Endometrium (tissue), 2 donors: ENCODE measurements around the gene SPRYD3.

Experiments
- FAIRE-seq: peaks from 2 replicates; lab custom pipeline; 2012; peaks lifted over from hg19 to GRCh38; lab: Jason Lieb, UNC
- donor health status: control.
- donor health status: control.

SPRYD3 gene

DNA sequence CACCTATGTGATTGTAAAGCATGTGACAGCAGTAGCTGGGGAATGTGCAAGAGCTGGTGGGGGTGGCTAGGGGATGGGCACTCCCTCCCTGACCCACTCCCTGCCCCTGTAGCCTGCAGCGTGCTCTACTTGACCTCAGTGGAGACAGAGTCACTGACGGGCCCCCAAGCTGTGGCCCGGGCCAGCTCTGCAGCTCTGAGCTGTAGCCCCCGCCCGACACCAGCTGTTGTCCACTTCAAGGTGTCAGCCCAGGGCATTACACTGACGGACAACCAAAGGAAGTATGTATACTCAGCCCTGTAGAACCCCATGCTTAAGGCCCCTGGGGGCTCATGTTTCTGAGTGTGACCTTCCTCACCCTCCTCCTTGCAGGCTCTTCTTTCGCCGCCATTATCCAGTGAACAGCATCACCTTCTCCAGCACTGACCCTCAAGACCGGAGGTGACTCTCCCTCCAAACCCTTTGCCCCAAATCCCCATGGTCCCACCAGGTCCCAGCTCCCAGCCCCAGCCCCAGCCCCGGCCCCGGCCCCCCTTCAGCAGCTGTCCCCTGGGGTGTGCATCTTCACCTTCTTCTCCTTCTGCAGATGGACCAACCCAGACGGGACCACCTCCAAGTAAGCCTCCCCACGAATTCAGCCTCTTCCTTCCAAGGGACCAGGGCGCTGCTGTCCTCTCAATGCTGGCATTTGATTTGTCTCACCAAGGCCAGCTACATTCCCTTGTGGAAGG lies 16.0 kb downstream of the SPRYD3 start:
- FAIRE-seq = no peak

DNA sequence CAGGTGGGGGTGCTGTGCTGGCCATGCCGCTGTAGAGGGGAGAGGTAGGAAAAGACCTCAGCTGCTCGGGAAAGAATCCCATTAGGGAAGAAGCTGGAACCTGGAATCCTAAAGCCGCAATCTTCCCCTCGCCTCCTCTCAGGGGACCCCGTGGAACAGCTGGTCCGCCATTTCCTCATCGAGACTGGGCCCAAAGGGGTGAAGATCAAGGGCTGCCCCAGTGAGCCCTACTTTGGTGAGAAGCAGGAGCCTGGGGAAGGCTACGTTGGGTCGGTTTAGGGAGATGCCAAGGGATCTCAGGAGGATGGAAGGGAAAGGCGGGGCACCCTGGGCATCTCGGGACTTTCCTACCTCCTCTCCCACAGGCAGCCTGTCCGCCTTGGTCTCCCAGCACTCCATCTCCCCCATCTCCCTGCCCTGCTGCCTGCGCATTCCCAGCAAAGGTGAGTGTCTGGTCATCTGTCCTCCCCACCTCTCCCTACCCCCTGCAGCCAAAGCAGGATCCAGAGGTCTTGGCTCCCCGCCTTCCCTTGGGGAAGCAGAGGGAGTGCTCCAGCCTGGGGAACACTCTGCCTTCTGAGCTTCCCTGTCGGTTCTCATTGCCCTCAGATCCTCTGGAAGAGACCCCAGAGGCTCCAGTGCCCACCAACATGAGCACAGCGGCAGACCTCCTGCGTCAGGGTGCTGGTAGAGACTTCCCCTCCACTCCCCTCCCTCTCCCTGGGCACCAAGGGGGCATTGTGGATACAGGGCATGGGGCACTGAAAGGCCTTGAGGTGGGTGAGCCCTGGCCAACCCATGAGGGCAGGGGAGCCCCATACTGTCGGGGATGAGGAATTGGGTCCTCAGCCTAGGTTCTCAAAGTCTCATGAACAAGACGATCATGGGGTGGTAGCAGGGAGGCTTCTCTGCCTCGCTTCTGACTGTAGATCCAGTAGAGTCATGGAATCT lies 16.9 kb downstream of the SPRYD3 start:
- FAIRE-seq = no peak

DNA sequence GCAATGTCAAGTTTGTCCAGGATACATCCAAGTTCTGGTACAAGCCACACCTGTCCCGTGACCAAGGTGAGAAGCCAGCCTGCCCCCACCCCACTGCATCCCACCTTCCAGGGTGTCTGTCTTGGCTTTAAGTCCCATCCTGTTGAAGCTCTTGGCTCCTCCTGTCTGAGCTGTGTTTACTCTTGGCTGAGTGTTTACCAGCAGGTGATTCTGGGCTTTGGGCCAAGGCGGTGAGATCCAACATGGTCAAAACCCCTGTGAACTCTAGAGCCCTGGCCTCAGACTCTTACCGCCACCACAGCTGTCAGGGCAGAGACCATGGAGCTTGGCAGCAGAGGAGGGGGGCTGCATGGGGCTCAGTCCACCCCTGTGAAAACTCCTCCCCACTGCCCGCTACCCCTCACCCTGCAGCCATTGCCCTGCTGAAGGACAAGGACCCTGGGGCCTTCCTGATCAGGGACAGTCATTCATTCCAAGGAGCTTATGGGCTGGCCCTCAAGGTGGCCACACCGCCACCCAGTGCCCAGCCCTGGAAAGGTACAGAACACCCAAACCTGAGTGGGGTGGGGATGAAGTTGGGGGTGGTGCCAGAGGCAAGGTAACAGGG lies 17.7 kb downstream of the SPRYD3 start:
- FAIRE-seq = no peak

DNA sequence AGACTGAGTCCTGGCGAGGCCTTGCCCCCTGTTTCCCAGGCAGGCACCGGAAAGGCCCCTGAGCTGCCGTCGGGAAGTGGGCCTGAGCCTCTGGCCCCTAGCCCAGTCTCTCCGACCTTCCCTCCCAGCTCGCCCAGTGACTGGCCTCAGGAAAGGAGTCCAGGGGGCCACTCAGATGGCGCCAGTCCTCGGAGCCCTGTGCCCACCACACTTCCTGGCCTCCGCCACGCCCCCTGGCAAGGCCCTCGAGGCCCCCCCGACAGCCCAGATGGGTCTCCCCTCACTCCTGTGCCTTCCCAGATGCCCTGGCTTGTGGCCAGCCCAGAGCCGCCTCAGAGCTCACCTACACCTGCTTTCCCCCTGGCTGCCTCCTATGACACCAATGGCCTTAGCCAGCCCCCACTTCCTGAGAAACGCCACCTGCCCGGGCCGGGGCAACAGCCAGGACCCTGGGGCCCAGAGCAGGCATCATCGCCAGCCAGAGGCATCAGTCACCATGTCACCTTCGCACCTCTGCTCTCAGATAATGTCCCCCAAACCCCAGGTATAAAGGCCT lies 18.4 kb downstream of the SPRYD3 start:
- no peak for FAIRE-seq

DNA sequence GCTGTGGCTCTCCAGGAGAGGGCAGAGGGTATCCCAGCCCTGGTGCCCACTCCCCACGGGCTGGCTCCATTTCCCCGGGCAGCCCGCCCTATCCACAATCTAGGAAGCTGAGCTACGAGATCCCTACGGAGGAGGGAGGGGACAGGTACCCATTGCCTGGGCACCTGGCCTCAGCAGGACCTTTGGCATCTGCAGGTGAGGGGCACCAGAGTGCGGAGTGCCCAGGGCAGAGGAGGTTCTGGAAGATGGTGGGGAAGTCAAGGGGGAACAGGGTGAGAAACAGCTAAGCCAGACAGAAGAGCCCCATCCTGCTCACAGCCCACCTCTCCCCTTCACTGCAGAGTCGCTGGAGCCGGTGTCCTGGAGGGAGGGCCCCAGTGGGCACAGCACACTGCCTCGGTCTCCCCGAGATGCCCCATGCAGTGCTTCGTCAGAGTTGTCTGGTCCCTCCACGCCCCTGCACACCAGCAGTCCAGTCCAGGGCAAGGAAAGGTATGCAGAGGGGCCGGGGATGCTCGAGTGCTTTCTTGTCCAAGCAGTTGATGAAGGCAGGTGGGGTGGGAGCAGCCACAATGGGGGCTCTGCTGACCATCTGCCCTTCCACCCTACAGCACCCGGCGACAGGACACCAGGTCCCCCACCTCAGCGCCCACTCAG lies 19.0 kb downstream of the SPRYD3 start:
- no peak for FAIRE-seq

DNA sequence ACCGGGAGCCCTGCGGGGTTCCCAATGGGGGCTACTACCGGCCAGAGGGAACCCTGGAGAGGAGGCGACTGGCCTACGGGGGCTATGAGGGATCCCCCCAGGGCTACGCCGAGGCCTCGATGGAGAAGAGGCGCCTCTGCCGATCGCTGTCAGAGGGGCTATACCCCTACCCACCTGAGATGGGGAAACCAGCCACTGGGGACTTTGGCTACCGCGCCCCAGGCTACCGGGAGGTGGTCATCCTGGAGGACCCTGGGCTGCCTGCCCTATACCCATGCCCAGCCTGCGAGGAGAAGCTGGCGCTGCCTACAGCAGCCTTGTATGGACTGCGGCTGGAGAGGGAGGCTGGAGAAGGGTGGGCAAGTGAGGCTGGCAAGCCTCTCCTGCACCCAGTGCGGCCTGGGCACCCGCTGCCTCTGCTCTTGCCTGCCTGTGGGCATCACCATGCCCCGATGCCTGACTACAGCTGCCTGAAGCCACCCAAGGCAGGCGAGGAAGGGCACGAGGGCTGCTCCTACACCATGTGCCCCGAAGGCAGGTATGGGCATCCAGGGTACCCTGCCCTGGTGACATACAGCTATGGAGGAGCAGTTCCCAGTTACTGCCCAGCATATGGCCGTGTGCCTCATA lies 19.6 kb downstream of the SPRYD3 start:
- FAIRE-seq = no peak

DNA sequence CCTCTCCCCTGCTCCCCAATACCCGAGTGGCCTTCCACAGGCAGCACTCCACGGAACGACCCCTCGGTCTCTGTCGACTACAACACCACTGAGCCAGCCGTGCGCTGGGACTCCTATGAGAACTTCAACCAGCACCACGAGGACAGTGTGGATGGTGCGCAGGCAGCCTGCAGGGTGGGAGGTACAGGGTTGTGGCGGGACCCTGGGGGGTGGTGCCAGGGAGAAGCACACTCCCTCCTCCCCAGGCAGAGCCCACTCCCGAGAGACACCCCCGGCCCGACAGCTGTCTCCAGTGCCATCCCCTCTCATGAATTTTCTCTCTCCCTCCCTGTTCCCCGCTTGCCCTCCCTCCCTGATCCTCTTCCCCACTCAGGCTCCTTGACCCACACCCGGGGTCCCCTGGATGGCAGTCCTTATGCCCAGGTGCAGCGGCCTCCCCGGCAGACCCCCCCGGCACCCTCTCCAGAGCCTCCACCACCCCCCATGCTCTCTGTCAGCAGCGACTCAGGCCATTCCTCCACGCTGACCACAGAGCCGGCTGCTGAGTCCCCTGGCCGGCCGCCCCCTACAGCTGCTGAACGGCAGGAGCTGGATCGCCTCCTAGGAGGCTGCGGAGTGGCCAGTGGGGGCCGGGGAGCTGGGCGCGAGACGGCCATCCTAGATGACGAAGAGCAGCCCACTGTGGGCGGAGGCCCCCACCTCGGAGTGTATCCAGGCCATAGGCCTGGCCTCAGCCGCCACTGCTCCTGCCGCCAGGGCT lies 20.3 kb downstream of the SPRYD3 start:
- FAIRE-seq = no peak

DNA sequence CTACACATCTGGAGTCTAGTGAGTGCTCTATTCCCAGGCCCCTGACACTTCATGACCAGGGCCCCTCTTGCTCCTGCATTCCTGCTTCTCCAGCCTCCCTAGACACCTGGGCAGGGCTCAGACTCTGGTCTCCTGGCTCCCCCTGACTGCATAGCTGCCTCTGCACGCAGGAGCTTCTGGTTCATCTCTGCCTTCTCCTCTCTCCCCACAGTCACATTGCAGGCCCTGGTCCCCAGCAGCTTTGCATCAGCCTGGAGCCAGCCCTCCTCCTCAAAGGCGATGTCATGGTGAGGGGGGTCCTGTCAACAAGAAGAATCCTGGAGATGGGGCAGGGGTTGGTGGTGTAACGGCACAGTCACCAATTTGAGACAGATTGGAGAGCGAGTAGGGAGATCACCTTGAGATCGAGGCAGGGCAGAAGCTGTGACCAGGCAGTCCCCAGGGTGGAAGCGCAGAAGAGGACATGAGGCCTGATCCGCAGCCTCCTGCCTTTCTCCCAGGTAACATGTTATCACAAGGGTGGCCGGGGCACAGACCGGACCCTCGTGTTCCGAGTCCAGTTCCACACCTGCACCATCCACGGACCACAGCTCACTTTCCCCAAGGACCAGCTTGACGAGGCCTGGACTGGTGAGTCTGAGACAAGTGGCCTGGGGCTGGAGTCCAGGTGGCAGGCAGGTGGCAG lies 21.2 kb downstream of the SPRYD3 start:
- no peak for FAIRE-seq

DNA sequence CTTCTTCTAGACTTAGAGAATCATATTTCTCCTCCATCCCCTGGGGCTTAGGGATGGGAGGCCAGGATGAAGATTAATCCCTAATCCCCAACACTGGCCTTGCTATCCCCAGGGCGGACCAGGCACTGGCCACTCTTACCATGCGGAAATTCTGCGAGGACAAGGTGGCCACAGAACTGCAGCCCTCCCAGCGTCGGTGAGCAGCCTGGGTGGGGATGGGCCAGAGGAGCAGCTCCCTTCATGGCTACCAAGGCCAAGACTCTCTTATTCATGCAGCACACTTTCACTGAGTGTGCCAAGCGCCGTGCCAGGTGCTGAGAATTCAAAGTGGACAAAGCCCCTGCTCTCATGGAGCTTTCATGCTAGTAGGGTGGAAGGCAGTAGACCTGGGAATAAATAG lies 22.3 kb downstream of the SPRYD3 start:
- FAIRE-seq = no peak

DNA sequence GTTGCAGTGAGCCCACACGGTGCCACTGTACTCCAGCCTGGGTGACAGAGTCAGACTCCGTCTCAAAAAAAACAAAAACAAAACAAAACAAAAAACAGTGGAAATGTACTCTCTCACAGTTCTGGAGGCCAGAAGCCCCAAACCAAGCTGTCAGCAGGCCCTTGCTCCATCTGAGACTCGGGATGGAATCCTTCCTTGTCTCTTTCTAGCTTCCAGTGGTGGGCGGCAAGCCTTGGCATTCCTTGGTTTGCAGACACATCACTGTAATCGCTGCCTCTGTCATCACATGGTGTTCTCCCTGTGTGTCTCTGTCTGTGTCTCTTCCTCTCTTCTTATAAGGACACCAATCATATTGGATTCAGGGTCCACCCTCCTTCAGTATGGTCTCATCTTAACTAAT lies 22.9 kb downstream of the SPRYD3 start:
- FAIRE-seq = no peak

DNA sequence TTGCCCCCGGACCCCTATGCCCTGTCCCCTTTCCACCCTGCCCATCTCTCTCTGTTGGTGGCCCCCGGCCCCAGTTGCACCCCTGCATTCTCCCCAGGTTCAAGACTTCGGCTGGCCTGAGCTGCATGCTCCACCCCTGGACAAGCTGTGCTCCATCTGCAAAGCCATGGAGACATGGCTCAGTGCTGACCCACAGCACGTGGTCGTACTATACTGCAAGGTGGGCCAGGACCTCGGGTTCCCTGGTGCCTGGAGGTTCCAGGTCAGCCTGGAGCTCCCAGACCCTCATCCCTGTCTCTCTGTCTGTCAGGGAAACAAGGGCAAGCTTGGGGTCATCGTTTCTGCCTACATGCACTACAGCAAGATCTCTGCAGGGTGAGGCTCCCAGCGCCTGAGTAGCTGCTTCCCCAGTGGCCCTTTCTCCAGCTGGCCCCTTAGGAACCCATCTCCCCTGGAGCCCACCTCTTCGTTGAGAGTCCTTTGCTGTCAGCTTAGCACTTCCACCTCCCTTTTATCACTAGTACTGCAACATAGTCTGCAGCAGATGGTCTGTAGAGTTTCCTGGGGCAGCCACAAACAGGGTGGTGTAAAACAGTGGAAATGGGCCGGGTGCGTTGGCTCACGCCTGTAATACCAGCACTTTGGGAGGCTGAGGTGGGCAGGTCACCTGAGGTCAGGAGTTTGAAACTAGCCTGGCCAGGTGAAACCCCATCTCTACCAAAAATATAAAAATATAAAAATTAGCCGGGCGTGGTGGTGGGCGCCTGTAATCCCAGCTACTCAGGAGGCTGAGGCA lies 23.5 kb downstream of the SPRYD3 start:
- no peak for FAIRE-seq

DNA sequence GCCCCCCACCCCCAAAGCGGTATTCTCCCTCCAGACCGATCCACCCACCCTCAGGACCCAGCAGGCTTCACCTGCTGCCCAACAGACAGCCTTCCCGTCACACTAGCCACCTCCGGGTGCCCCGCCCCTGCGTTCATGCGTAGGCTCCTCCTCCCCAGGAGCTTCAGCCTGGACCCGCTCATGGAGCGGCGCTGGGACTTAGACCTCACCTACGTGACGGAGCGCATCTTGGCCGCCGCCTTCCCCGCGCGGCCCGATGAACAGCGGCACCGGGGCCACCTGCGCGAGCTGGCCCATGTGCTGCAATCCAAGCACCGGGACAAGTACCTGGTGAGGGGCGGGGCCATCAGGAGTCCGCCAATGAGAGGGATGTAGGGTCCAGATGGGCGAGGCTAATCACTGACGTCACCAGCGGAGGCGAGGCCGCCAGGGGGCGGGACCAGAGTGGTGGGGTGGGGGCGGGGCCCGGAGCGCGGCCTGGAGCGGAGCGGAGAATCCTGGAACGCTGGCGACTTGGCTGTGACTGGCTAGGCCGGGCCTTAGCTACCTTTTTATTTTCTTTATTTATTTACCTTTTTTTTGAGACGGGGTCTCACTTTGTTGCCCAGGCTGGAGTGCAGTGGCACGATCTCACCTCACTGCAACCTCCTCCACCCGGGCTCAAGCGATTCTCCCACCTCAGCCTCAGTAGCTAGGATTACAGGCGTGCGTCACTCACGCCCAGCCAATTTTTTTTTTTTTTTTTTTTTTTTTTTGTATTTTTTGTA lies 24.9 kb downstream of the SPRYD3 start:
- FAIRE-seq = no peak

DNA sequence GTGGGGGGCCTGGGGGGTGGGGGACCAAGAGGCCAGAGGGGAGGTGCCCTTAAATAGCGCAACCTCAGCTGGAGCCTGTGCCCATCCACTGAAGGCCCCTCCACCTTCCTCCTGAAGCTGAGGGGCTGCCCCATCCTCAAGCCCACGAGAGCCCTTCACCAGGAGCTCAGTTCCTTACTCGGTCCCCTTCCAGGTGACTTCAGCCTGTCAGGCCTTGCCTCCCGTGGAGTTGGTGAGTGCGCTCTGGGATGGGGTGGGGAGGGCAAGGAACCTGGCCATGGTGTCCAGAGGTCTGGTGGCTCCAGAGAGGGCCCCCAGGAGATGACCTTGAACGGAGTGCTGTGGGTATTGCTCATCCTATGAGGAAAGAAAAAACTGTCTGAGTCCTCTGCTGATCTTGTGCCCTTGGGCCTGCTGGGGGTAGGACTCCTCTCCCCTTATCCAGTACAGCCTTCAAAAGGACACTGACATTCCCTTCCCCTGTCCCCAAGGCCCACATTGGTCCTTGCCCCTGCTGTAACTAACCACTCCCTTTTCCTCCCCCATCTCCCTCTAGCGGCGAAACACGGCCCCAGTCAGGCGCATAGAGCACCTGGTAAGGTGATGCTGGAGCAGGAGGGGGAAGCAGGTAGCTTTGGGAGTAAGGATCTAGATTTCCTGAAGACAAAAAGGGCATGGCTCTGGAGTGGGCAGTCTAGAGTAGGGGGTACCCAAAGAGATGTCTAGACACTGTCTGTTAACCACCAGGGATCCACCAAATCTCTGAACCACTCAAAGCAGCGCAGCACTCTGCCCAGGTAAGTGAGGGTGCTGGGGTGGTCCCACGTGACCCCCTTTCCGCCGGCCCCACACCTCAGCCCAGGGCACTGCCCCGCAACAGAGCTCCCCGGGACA lies 25.7 kb downstream of the SPRYD3 start:
- no peak for FAIRE-seq

DNA sequence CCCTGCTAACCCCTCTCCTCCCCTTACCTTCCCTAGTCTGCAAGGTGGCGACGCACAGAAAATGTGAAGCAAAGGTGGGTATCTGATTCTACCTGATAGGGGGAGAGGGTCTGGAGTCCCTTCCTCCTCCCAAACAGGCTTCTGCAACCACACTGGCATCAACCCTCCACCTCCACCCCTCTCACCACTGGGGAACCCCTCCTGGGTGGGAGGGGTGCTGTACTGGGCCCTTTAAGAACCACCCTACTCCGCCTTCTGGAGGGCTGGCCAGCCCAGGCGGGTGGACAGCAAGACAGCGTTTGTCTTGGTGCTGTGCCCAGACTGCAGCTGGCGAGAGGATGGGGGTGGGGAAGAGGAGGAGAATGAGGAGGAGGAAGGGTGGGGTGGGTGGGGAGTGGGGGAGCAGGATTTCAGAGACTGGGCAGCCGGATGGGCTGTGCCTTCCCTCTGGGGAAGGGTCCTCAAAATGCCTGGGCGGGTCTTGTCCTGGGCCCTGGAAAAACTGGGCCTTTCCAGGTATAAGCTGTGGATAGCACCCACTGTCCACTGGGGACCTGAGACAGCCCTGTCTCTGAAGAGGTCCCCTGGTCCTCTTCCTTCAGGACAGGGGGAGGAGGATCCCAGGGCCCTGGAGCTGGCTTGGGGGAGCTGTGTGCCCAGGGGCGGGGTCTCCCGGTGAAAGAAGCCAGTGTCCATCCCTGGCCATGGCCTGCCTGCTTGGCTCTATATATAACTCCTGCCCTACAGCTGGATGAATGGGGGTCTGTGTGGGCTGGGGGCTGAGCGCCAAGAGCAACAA lies 26.6 kb downstream of the SPRYD3 start:
- FAIRE-seq = no peak

DNA sequence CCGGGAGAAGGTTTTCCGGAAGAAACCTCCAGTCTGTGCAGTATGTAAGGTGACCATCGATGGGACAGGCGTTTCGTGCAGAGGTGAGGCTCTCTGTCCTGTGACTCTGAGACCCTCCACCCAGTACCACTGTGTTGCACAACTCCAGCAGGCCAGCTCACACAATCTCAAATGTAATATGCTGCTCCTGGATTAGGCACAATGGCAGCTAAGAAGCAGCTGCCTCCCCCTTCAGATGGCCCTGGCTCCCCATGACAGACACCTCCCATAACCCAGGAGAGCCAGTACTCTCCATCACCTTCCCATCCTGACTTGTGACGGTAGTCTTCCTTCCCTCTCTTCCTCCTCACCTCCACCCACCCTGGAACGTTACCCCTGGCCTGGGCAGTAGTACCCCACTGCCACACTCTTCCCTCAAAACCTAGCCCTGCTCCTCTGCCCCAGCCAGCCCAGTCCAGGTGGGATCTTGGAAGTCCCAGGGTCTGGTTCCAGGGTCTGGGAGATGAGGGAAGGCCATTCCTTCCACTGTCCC lies 27.2 kb downstream of the SPRYD3 start:
- no peak for FAIRE-seq

DNA sequence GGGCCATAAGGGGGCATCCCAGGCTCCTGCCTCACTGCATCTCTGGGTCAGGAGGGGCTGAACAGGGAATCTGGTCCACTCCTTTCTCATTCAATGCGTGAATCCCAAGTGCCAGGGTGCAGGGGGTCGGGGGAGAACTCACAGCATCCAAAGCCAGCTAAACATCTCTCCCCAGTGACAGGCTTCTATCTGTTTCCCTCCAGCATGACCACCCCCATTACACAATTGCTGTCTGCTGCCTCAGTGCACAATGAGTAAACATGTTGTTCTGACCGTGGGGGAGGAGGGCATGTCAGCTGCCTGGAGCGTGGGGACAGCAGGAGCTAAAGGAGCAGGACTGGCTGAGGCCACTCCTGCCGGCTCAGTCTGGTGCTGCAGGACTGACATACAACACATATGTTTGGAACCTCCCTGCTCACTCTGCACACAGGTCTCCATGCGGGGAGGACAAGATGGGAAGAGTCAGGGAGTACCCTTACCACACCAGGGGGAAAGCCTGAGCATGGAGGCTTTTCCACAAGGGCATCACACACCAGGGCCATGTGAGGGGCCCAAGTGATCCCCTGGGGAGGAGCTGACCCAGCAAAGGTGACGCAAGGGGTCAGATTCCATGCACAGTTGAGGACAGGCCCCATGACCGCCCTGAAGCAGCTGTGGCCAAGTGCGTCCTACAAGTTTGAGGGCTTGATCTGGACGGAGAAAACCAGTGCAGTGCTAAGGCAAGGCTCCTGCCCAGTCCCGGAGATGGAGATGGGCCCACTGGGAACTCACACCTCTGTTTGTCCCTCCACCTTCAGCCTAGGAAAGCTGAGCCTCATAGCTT lies 27.9 kb downstream of the SPRYD3 start:
- FAIRE-seq = no peak
